Endothelial cell of umbilical vein (primary cell): ENCODE data around the gene PCDH9. TPM values are rescaled to one million over a fixed set of nuclear protein-coding genes. Genes with fewer than 3 reads are reported as not detected.

Source experiments
- BruUV-seq: library from RNA; stranded (reverse); fragments of 400-500 nt; replicated peaks from 2 replicates; lab custom pipeline; 2021; lab: Mats Ljungman, UMichigan
- CTCF ChIA-PET: fragments of 300-600, 350-600 bp; sonication (Branson Sonifier 250); formaldehyde crosslinking; loops from one replicate; lab custom pipeline; 2021; ENCODE audit warnings: antibody characterized with exemption, inconsistent platforms; lab: Charles Lee
- POLR2A ChIA-PET: fragments of 300-600, 350-600 bp; sonication (Branson Sonifier 250); formaldehyde crosslinking; loops from one replicate; lab custom pipeline; 2021; ENCODE audit warnings: antibody characterized with exemption, inconsistent platforms; lab: Charles Lee
- DNase-seq: peaks from one replicate; pipeline ENCODE4 v3.0.0-alpha.2; 2011; ENCODE audit warnings: low read depth, low spot score
- FAIRE-seq: peaks from 2 replicates; lab custom pipeline; 2011; peaks lifted over from hg19 to GRCh38; lab: Jason Lieb, UNC
- H2AFZ ChIP-seq: 2 replicates; pipeline ENCODE4 v1.6.0; 2012; ENCODE audit warnings: low read depth, low read length, control low read depth, inconsistent platforms
- H3K27ac ChIP-seq: 2 replicates; pipeline ENCODE4 v1.5.1; 2011; ENCODE audit warnings: low read depth, mild to moderate bottlenecking, control low read depth, low read length, moderate library complexity; ENCODE audit not compliant: insufficient read depth
- H3K27me3 ChIP-seq, 2 experiments: 2 replicates each; pipeline versions ENCODE4 v1.6.0 to v1.6.1; 2011; ENCODE audit warnings: low read length in 2 of 2, mixed read lengths in 1 of 2; ENCODE audit not compliant: control insufficient read depth in 2 of 2, insufficient read depth in 2 of 2
- H3K36me3 ChIP-seq, 2 experiments: 2 replicates in 1 of 2; 3 replicates in 1 of 2; pipeline ENCODE4 v1.5.1; 2011; ENCODE audit warnings: low read length in 2 of 2, mild to moderate bottlenecking in 1 of 2, moderate library complexity in 1 of 2; ENCODE audit not compliant: control insufficient read depth in 2 of 2, insufficient read depth in 2 of 2; ENCODE audit errors: extremely low read depth in 1 of 2
- H3K4me1 ChIP-seq: 3 replicates; pipeline ENCODE4 v1.5.1; 2011; ENCODE audit warnings: mild to moderate bottlenecking, low read length; ENCODE audit not compliant: control insufficient read depth, insufficient read depth; ENCODE audit errors: extremely low read depth
- H3K4me2 ChIP-seq: 2 replicates; pipeline ENCODE4 v1.6.1; 2011; ENCODE audit warnings: low read length, control low read depth, mixed read lengths; ENCODE audit not compliant: insufficient read depth
- H3K4me3 ChIP-seq, 3 experiments: fragments of 200-600 bp in 1 of 3; sonication (generic), shearing (Covaris generic) in 1 of 3; replicated peaks in 1 of 3; 2 replicates each; pipeline ENCODE4 v1.5.1; 2011 to 2016; ENCODE audit warnings: control low read depth in 3 of 3, low read length in 3 of 3, mild to moderate bottlenecking in 2 of 3, inconsistent platforms in 1 of 3, low read depth in 1 of 3, moderate library complexity in 1 of 3; ENCODE audit not compliant: insufficient read depth in 1 of 3
- H3K79me2 ChIP-seq: 2 replicates; pipeline ENCODE4 v1.6.0; 2012; ENCODE audit warnings: low read length, inconsistent platforms; ENCODE audit not compliant: control insufficient read depth, insufficient read depth
- H3K9ac ChIP-seq: replicated peaks from 2 replicates; pipeline ENCODE3; 2011; ENCODE audit warnings: low read length, control low read depth; ENCODE audit not compliant: insufficient read depth; ENCODE audit errors: extremely low read depth
- H3K9me1 ChIP-seq: replicated peaks from 3 replicates; pipeline ENCODE4 v1.6.0; 2011; ENCODE audit warnings: mild to moderate bottlenecking, low read length; ENCODE audit not compliant: control insufficient read depth, insufficient read depth; ENCODE audit errors: extremely low read depth
- H3K9me3 ChIP-seq: replicated peaks from 2 replicates; pipeline ENCODE4 v1.5.1; 2012; ENCODE audit warnings: low read length, inconsistent platforms; ENCODE audit not compliant: control insufficient read depth, insufficient read depth
- H4K20me1 ChIP-seq: replicated peaks from 2 replicates; pipeline ENCODE3; 2011; ENCODE audit warnings: mild to moderate bottlenecking, low read length; ENCODE audit not compliant: control insufficient read depth, insufficient read depth; ENCODE audit errors: extremely low read depth
- CTCF ChIP-seq, 2 donors: IDR thresholded peaks; 1 replicate in 1 of 2; 2 replicates in 1 of 2; pipeline ENCODE4 v1.5.1; 2011; ENCODE audit warnings: low read length in 2 of 2, mild to moderate bottlenecking in 2 of 2, moderate library complexity in 2 of 2, control low read depth in 1 of 2, inconsistent platforms in 1 of 2, low read depth in 1 of 2; ENCODE audit not compliant: insufficient read depth in 1 of 2; ENCODE audit errors: extremely low read depth in 1 of 2
- EZH2 ChIP-seq: IDR thresholded peaks from 2 replicates; pipeline ENCODE4 v1.6.1; 2012; ENCODE audit warnings: borderline replicate concordance, low read depth, mild to moderate bottlenecking, moderate library complexity, low read length, inconsistent platforms; ENCODE audit not compliant: severe bottlenecking
- FOS ChIP-seq: IDR thresholded peaks from 2 replicates; pipeline ENCODE4 v1.6.1; 2011; ENCODE audit warnings: mild to moderate bottlenecking, low read length, moderate library complexity, borderline replicate concordance; ENCODE audit not compliant: insufficient read depth
- GATA2 ChIP-seq: IDR thresholded peaks from 2 replicates; pipeline ENCODE4 v1.7.0; 2011; ENCODE audit warnings: low read depth, mild to moderate bottlenecking, moderate library complexity, mixed read lengths, low read length; ENCODE audit not compliant: insufficient read length, insufficient read depth
- JUN ChIP-seq: IDR thresholded peaks from 2 replicates; pipeline ENCODE4 v1.6.1; 2011; ENCODE audit warnings: borderline replicate concordance, low read depth; ENCODE audit not compliant: insufficient read length, insufficient read depth
- MAX ChIP-seq: IDR thresholded peaks from 2 replicates; pipeline ENCODE4 v1.6.1; 2011; ENCODE audit not compliant: insufficient read depth, insufficient read length
- MYC ChIP-seq: IDR thresholded peaks from one replicate; pipeline ENCODE4 v1.6.1; 2011; ENCODE audit warnings: mild to moderate bottlenecking, low read depth, low read length
- POLR2A ChIP-seq: IDR thresholded peaks from 2 replicates; pipeline ENCODE4 v1.6.1; 2012; ENCODE audit warnings: low read depth, mild to moderate bottlenecking, control low read depth, low read length
- POLR2AphosphoS5 ChIP-seq: IDR thresholded peaks from 2 replicates; pipeline ENCODE4 v1.6.1; 2012; ENCODE audit warnings: low read depth, mild to moderate bottlenecking, control low read depth, low read length, moderate library complexity; ENCODE audit not compliant: insufficient read depth
- dilution Hi-C: fragments of 300-500 bp; cut with MboI; formaldehyde crosslinking; loops from one replicate; pipeline ENCODE4 v1.15.0; 2019; ENCODE audit warnings: low sequenced_read_pairs; ENCODE audit not compliant: extremely low pct_ligation_motif_present
- intact Hi-C: fragments of 100-400 bp; cut with micrococcal nuclease; formaldehyde crosslinking; loops from one replicate; pipeline ENCODE4 v1.10.0; 2022
- polyA plus RNA-seq, 4 experiments: library from polyadenylated mRNA; depleted of rRNA in 3 of 4; stranded (reverse) in 3 of 4; unstranded in 1 of 4; fragments of >200 nt; gene quantifications; 2 replicates each; pipeline versions ENCODE4 v1.2.1 to v1.2.3, GENCODE V29; 2011 to 2012; ENCODE audit warnings: missing spikeins in 1 of 4
- total RNA-seq: library from RNA; stranded (reverse); gene quantifications from 2 replicates; pipeline ENCODE4 v1.2.3, GENCODE V29; 2021

Gene PCDH9
- total and polyA plus RNA-seq, 2 donors (not counting 3 experiments of a cell fraction or from before 2014, with no cell fraction given), result 1.1 to 5.2 TPM

GRCh38 chr13:67128136-67128535, 102.0 kb downstream of the PCDH9 start:
- no peaks in the 10 kb centered on the region for H4K20me1 ChIP-seq
- TF ChIP-seq POLR2AphosphoS5 (no peak), GATA2 (no peak), JUN (no peak), CTCF (IDR thresholded peaks at IDR 0.05; ENCODE audit: extremely low read depth in 1 of 2, insufficient read depth in 1 of 2, low read depth in 1 of 2, low read length in 2 of 2) (no peak), FOS (no peak), POLR2A (no peak), MYC (no peak), EZH2 (no peak)
- FAIRE-seq (no peak), DNase-seq (no peak)
- dilution Hi-C loops (no loop called here), intact Hi-C loops (no loop called here)
- no peak overlapping the region for H3K9ac ChIP-seq
- CTCF ChIA-PET, result no interaction called here
- no peak overlapping the region for H2AFZ ChIP-seq
- no peak overlapping the region for H3K27ac ChIP-seq
- no peak overlapping the region for H3K4me3 ChIP-seq
- no TSS peak for BruUV-seq
- H3K27me3 ChIP-seq, result no peaks in the 10 kb centered on the region
- no peak overlapping the region for H3K4me2 ChIP-seq
- POLR2A ChIA-PET, result no interaction called here
- H3K36me3 ChIP-seq, result no peaks in the 10 kb centered on the region
- no peaks in the 10 kb centered on the region for H3K9me1 ChIP-seq
- H3K79me2 ChIP-seq, result no peaks in the 10 kb centered on the region
- no peaks in the 10 kb centered on the region for H3K4me1 ChIP-seq
- H3K9me3 ChIP-seq, result no peaks in the 10 kb centered on the region

- intact Hi-C loops (no loop called here), dilution Hi-C loops (no loop called here)
- no peaks in the 10 kb centered on the region for H3K4me1 ChIP-seq
- ChIA-PET POLR2A (no interaction called here), CTCF (no interaction called here)
- H3K9me1 ChIP-seq, result no peaks in the 10 kb centered on the region
- FAIRE-seq (no peak), DNase-seq (no peak)
- no TSS peak for BruUV-seq
- H3K9ac ChIP-seq, result no peak overlapping the region
- no peaks in the 10 kb centered on the region for H3K79me2 ChIP-seq
- H3K4me3 ChIP-seq, result no peak overlapping the region
- no peak for TF ChIP-seq FOS
- no peak for TF ChIP-seq EZH2
- no peak for TF ChIP-seq POLR2A
- no peak for TF ChIP-seq JUN
- TF ChIP-seq MAX, result no peak
- no peak for TF ChIP-seq MYC
- no peak for TF ChIP-seq POLR2AphosphoS5
- no peak for TF ChIP-seq GATA2
- TF ChIP-seq CTCF (IDR thresholded peaks at IDR 0.05; ENCODE audit: extremely low read depth in 1 of 2, insufficient read depth in 1 of 2, low read depth in 1 of 2, low read length in 2 of 2), result no peak
- H4K20me1 ChIP-seq, result no peaks in the 10 kb centered on the region
- no peaks in the 10 kb centered on the region for H3K36me3 ChIP-seq
- no peaks in the 10 kb centered on the region for H3K9me3 ChIP-seq
- H3K27me3 ChIP-seq, result no peaks in the 10 kb centered on the region
- no peak overlapping the region for H3K4me2 ChIP-seq
- no peak overlapping the region for H3K27ac ChIP-seq
- H2AFZ ChIP-seq, result no peak overlapping the region
Measured at GRCh38 chr13:67125681-67126080, 104.5 kb downstream of the PCDH9 start.
